HG02571 (cell line): Measurements from ENCODE around the gene CD163L1.

Experiments used
- ATAC-seq: cut with Tn5 transposase; IDR thresholded peaks from one replicate; pipeline ENCODE4 v1.9.1; 2021; ENCODE audit warnings: mild to moderate bottlenecking, moderate library complexity; ENCODE audit not compliant: unreplicated experiment

CD163L1 gene

DNA sequence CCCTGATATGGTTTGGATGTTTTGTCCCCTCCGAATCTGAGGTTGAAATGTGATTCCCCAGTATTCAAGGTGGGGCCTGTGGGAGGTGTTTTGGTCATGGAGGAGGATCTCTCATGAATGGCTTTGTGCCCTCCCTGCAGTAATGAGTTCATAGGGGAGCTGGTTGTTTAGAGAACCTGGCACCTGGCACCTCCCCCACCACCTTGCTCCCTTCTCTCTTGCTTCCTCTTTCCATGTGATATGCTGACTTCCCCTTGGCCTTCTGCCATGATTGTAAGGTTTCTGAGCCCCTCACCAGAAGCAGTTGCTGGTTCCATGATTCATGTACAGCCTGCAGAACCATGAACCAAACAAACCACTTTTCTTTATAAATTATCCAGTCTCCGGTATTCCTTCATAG lies 32.6 kb downstream of the CD163L1 start:
- no peak for ATAC-seq

DNA sequence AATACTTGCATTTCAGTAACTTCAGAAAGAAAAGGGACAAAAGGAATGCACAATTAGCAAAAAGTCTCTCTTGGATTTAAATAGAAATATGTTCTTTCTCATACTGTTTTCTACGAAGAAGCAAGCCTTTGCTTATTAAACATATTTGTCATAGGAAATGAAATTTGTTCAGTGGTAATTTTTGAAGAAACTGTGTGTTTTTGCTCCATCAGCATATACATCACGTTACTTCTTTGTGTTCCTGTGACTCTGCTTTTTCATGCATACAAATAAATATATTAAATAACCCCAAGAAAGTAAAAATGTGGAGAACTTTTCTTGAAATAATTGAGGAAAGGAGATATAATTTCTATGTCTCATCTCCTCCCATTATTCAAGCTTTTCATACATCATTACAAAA lies 39.7 kb downstream of the CD163L1 start:
- no peak for ATAC-seq

DNA sequence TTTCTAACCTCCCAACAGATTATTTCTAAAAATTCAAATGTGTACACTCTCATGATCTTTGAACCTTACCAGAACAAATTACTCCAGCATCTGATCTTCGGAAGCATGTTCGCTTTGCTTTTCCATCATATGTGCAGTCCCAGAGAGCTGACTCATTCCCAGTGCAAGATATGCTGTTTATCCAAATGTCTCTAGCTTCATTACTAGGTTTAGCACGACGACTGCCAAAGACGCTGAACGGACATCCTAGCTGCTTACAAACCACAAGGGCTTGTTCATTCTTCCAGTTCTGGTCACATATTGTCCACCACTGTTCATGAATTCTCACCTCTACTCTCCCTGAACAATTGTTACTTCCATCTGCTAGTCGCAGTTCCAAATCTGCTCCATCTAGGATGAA lies 40.5 kb downstream of the CD163L1 start:
- no peak for ATAC-seq

DNA sequence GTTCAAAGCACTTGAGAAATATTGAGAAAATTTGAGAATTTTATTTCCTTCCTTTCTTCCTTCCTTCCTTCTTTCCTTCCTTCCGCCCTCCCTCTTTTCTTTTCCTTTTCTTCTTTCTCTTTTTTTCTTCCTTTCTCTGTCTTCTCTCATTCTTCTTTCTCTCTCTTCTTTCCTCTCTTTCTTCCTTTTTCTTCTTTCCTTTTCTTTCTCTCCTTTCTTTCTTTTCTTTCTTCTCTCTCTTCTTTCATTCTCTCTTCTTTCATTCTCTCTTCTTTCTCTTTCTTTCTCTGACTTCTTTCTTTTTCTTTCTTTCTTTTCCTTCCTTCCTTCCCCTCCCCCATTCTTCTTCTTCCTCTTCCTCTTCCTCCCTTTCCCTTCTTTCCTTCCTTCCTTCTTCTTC lies 44.9 kb downstream of the CD163L1 start:
- no peak for ATAC-seq

DNA sequence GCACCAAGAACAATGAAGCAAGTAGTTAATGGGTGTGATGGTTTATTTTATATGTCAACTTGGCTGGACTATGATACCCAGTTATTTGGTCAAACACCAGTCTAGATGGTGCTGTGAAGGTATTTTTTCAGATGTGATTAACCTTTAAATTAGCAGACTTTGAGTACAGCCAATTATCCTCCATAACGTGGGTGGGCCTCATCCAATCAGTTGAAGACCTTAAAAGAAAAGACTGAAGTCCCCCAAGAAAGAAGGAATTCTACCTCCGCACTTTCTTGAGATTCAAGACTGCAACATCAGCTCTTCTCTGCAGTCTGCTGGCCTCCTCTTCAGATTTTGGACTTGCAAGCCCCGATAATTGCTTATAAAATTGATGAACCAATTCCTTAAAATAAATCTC lies 47.5 kb downstream of the CD163L1 start:
- ATAC-seq: no peak

DNA sequence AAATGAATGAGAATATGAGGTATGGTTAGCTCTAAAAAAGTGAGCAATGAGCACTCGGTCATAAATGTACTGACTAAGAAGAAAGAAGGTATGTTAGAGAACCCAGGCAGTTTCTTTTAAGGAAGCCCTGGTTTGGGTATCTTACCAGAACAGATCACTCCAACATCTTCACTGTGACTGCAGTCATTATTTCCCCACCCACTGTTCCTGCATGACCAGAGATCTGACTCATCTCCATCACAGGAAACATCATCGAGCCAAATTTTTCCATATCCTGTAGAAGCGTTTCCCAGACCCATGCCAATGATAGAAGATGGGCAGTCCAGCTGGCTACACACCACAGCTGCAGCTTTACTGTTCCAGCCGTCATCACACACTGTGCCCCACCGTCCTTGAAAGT lies 48.0 kb downstream of the CD163L1 start:
- no peak for ATAC-seq

DNA sequence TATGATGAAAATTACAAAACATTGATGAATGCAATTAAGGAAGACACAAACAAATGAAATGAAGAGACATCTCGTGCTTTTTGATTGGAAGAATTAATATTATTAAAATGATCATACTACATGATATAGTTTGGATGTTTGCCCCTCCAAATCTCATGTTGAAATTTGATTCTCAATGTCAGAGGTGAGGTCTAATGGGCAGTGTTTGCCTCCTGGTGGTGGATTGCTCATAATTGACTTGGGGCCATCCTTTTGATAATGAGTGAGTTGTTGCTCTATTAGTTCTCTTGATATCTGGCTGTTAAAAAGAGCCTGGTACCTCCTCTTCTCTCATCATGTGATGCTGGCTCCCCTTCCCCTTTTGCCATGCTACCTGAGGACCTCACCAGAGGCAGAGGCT lies 56.7 kb downstream of the CD163L1 start:
- no peak for ATAC-seq

DNA sequence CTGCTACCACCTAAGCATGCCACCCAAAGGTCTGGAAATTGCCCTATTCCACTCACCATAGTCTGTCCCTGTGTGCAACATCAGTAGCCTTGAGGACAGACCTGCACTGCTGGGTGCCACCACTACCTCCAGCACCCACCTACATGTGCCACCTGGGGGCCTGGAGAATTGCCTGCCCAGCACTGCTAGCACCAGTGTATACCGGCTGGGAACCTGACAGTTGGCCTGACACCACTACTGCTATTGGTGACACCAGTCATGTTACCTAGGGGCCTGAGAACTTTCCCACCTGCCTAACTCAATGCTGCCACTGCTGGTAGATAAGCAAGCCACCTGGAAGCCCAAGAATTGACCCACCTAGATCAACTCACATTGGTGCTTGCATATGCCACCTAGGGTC lies 60.8 kb downstream of the CD163L1 start:
- no peak for ATAC-seq

DNA sequence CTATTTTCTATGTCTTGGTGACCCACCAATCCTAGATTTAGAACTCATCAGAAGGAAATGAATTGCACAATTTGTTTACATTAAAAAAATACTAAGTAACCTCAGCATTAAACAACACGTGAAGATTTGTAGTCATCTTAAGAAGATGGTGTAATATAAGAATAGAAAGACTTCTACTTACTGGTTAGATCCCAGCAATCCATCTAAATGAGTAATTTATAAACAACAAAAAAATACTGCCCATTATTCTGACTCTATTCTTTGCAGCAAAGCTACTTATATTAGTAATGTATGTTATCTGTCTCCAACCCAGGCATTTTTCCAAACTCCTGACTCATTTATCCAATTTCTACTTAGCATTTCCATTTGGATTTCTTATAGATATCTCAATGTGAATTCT lies 67.8 kb downstream of the CD163L1 start:
- no peak for ATAC-seq

DNA sequence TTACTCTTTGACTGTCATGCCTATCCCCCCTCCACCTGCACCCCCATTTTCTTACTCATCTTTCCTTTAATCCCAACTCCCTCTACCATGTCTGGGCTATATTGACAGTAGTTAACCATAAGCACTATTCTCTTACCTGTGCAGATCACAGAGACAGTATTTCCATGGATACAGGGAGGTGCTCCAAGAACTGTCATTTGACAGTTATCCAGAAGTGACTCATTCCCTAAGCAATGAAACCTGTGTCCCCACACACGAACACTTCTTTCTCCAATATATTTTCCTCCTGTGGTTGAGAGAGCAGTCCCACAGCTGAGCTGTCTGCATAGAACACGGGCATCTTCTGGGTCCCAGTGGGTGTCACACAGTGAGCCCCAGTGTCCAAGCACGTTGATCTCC lies 68.8 kb downstream of the CD163L1 start:
- ATAC-seq: no peak

DNA sequence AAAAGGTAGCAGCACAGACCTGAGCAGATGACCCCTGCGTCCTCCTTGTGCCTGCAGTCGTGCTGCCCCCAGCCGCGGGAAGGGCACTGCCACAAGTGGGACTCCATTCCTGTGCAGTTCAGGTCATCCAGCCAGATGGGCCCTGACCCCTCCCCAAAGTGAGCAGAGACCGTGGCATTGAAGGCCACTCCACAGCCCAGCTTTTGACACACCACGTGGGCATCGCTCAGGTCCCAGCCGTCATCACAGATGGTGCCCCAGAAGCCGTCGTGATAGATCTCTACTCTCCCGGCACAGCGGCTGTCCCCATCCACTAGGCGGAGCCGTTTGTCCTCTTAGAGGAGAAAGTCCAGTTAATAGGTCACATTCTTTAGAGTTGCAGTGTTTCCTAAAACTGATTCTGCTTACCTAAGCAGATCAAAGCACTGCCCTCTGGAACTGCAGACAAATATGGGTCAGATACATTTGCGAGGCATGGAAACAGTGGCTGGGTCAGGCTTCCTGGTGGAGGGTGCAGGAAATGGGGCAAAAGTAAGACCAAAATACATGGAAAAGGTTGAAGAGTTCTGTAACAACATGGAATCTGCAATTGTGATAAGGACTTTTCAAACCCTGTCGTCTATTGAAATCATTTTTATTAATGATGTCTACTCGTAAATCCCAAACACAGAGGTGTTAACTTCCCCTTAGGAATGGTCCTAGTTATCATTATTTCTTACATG lies 69.4 kb downstream of the CD163L1 start:
- ATAC-seq: no peak

DNA sequence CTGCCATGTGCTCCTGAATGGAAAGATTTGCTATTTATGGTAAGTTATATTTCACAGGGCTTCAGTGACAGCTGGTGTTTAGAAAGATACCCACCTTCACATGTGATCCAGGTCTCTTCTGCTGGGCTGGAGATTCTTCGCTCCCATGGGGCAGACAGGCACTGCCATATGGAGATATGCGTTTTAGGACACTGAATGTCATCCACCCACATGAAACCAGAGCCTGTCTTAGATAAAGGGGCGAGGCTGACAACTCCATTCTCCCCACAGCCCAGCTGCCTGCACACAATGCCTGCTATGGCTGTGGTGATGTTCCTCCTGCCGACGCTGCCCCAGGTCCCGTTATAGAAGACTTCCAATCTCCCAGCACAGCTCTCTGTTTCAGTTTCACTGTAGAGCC lies 70.7 kb downstream of the CD163L1 start:
- ATAC-seq: no peak

DNA sequence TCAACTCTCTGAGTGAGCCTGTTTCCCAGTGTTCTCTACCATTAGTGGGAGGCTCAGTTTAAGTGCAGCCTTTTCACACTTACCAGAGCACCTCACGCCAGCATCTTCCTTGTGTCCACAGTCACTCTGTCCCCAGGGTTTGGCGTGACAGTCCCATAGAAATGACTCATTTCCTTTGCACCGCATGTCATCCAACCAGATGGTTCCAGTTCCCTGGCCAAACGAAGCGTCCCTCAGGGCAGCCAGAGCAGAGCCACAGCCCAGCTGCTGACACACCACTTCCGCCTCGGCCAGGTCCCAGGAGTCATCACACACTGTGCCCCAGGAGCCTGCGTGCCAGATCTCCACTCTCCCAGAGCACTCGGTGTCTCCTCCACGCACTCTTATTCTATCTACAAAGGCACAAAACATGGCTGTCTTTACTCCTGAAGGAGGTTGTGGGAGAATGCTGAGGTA lies 74.7 kb downstream of the CD163L1 start:
- peak; percentile 88 for ATAC-seq

DNA sequence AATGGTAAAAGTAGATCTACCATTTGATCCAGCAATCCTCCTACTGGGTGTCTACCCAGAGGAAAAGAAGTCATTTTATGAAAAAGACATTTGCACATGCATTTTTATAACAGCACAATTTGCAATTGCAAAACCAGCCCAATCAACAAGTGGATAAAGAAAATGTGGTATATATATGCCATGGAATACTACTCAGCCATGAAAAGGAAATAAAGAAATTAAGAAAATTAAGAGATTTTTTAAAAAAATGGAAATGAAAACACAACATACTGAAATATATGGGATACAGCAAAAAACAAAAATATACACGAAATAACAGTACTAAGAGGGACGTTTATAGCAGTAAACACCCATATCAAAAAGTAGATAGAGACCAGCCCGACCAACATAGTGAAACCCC lies 81.2 kb downstream of the CD163L1 start:
- ATAC-seq: no peak

DNA sequence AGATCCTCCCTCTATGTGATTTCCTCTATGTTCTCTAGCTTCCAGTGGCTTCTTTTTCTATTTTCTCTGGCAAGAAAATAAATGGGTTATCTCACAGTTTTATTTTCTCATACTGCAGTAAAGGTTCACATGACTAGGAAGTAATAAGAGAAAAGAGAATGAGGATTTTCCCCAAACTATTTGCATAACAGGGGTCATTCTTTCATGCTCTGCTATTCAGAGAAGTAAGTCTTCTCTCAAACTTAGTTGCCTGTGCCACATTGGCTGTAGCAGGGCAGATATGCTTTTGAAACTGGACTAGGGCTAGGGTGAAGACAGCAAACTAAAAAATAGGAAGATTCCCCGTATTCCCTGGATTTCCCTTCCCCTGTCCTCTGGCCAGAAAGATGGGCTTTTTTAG lies 82.7 kb downstream of the CD163L1 start:
- no peak for ATAC-seq

DNA sequence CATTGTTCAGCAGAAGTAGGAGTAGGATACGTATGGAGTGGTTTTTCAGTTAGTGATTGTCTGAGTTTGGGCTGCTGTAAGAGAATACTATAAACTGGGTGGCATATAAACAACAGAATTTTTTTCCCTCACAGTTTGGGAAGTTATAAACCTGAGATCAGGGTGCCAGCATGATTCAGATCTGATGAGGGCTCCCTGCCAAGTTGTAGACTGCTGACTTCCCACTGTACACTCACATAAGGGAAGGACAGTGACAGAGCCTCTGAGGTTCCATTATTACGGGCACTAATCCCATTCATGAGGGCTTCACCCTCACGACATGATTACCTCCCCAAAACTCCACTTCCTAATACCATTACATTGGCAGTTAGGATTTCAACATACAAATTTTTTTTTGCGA lies 89.4 kb downstream of the CD163L1 start:
- ATAC-seq: no peak

DNA sequence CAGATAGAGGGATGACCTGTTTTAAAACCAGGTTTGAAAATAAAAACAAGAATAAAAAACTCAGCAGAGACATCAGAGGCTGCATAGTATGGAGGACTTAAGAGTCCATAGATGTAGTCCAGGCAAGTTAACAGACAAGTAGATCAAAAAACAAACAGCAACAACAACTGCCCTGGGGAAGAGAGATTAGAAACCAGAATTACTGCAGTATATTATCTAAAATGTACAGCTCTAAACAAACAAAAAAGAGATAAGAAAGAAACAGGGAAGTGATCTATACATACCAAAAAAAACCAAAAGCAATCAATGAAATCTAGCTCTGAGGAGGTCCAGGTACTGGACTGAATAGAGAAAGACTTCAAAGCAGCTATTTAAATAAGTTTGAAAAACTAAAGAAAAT lies 91.3 kb downstream of the CD163L1 start:
- no peak for ATAC-seq

DNA sequence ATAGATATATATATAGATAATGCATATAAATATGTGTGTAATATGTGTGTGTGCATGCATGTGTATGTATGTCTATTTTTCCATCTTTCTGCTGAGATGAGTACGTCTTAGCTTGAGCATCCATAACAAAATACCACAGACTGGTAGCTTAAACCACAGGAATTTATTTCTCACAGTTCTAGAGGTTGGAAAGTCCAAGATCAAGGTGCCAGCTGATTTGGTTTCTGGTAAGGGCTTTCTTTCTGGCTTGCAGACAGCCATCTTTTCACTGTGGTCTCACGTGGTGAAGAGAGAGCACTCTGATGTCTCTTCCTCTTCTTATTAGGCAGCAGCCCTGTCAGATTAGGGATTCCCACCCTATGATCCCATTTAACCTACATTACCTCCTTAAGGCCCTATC lies 92.8 kb downstream of the CD163L1 start:
- ATAC-seq: no peak

DNA sequence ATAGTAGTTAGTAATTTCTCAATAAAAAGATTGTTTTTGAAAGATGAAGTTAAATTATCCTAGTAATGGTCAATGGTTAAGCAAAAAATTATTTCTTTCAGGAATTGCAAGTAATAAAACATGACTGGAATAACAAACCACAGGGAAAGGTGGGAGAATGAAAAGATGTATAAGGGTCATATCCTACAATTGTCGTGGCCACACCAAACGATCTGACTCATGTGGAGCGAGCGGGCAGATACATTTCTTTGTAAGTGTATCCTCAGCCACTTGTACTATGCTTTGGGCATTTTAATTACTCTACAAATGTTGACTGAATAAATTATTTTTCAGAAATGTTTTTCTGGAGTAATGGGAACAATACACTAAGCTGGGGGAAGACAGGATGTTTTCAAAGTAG lies 94.5 kb downstream of the CD163L1 start:
- ATAC-seq: no peak

DNA sequence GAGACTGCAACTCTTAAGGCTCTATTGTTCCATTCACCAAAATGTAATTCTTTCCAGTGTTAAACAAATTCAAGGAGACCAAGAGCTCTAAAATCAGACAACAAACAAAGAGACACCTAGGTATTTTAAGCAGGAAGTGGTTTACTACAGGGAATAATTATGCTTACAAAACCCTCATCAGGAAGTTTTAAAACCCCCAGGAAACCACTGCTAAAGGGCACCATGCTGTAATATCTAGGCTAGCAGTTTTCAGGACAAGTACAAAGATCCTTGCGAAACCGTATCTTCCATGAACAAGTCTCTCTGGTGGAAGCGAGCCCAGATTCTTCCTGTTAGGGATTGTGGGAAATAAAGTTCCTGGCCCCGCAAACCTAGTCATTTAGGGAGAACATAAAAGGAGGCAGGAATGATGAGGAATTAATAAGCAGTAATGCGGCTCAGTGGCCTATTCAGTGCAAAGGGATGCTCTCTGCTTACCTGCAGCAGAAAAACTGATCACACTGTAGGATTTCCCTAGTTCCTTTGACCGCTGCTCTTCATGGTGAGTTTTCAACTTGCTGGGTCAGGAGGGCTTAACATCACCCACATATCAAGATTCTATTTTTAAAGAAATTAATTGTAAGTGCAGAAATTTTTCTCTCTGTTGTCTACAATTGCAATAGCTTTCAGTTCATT lies 97.3 kb downstream of the CD163L1 start:
- no peak for ATAC-seq

DNA sequence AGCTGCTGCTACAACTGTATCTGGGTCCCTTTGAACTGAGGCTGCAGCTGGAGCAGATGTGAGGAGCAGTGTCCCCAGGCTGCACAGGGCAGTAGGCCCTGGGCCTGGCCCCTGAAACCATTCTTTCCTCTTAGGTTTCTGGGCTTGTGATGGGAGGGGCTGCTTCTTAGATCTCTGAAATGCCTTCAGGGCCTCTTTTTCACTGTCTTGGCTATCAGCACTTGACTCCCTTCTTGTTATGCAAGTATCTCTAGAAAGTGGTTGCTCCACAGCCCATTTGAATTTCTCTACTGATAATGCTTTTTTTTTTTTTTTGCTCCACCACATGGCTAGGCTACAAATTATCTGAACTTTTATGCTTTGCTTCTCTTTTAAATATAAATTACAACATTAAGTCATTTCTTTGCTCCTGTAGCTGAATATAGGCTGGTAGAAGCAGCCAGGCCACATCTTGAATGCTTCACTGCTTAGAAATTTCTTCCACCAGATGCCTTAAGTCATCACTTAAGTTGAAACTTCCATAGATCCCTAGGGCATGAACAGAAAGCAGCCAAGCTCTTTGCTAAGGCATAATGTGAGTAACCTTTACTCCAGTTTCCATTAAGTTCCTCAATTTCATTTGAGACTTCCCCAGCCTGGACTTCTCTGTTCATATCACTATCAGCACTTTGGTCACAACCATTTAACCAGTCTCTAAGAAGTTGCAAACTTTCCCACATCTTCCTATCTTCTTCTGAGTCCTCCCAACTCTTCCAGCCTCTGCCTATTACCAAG lies 98.9 kb downstream of the CD163L1 start:
- ATAC-seq: no peak

DNA sequence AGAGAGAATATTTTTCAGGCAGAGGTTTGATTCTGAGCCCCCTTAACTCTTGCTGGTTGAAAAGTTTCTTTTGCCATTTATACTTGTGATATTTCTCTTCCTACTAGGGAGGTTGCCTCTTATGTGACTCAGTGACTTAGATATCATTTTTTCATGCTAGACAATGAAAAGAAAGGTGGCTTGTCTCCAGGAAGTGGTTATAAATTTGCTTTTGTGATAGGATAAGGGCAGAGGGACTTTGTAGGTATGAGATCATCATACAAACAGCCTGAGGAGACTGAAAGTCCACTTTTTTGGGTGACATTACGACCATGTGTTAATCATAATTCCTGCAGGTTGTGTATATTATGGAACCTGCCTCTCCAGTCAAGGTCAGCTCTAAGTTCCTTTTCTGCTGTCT lies 104.3 kb downstream of the CD163L1 start:
- ATAC-seq: no peak
